ENCODE results near the gene USP43.

GRCh38 chr17:9767432-9767991 is 122.2 kb downstream of the USP43 start:
- TF ChIP-seq POLR2A (IDR thresholded peaks at IDR 0.05) (no peak), CTCF (IDR thresholded peaks at IDR 0.05) (no peak)

Measured in body of pancreas (tissue), 4 donors.